SK-N-SH (cell line): Measurements from ENCODE around the gene ENTREP3.

Experiments
- CTCF ChIP-seq: fragments of 200-600 bp; sonication (generic); IDR thresholded peaks from 2 replicates; pipeline ENCODE4 v1.6.1; 2017; ENCODE audit warnings: antibody characterized with exemption, mild to moderate bottlenecking, moderate library complexity
- EP300 ChIP-seq, 2 experiments: IDR thresholded peaks; 2 replicates each; pipeline versions ENCODE4 v1.4.0 to v1.6.1; 2012; ENCODE audit warnings: borderline replicate concordance in 1 of 2, low read depth in 1 of 2, low read length in 1 of 2
- MAX ChIP-seq: IDR thresholded peaks from 2 replicates; pipeline ENCODE4 v1.4.0; 2012; ENCODE audit warnings: low read depth
- MXI1 ChIP-seq: IDR thresholded peaks from 2 replicates; pipeline ENCODE4 v1.6.1; 2012; ENCODE audit warnings: mild to moderate bottlenecking, low read depth, low read length, improper control_type of control experiment
- RAD21 ChIP-seq: IDR thresholded peaks from 2 replicates; pipeline ENCODE4 v1.6.1; 2012; ENCODE audit warnings: mild to moderate bottlenecking, low read length
- SMC3 ChIP-seq: IDR thresholded peaks from 2 replicates; pipeline ENCODE4 v1.6.1; 2012; ENCODE audit warnings: low read depth, low read length, improper control_type of control experiment
- TAF1 ChIP-seq: IDR thresholded peaks from 2 replicates; pipeline ENCODE4 v1.6.1; 2012; ENCODE audit warnings: low read depth, mild to moderate bottlenecking, low read length, moderate library complexity, borderline replicate concordance
- USF1 ChIP-seq: IDR thresholded peaks from 2 replicates; pipeline ENCODE4 v1.4.0; 2012; ENCODE audit warnings: low read depth, borderline replicate concordance
- YY1 ChIP-seq: IDR thresholded peaks from 2 replicates; pipeline ENCODE4 v1.4.0; 2012; ENCODE audit warnings: low read depth, mild to moderate bottlenecking

- peak; percentile 88 for TF ChIP-seq CTCF
- TF ChIP-seq YY1 = no peak
- TF ChIP-seq USF1 = no peak
- TF ChIP-seq SMC3 = peak; percentile 89
- TF ChIP-seq MAX = no peak
- no peak for TF ChIP-seq TAF1
- no peak for TF ChIP-seq EP300 (IDR thresholded peaks at IDR 0.05; ENCODE audit: borderline replicate concordance in 1 of 2, low read depth in 1 of 2, low read length in 1 of 2)
- peak; percentile 44; the same call in 1 of the 2 replicates for TF ChIP-seq MXI1
- TF ChIP-seq RAD21 = peak; percentile 72
Observed at GRCh38 chr1:155206891-155207805, 48.1 kb downstream of the ENTREP3 start.
